ENCODE measurements around the gene BMP15.

DNA sequence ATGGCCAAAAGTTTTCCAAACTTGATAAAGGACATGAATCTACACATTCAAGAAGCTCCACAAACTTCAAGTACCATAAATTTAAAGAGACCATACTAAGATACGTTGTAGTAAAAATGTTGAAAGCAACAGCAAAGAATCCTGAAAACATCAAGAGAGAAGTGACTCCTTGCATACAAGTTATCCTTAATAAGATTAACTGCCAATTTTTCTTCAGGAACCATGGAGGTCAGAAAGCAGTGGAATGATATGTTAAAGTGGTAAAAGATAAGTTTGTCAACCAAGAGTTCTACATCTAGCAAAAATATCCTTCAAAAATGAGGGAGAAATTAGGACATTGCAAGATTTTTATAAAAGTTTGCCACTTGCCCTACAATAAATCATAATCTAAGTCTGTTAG is 43.3 kb downstream of the BMP15 start:
- TF ChIP-seq, protein P1, sequence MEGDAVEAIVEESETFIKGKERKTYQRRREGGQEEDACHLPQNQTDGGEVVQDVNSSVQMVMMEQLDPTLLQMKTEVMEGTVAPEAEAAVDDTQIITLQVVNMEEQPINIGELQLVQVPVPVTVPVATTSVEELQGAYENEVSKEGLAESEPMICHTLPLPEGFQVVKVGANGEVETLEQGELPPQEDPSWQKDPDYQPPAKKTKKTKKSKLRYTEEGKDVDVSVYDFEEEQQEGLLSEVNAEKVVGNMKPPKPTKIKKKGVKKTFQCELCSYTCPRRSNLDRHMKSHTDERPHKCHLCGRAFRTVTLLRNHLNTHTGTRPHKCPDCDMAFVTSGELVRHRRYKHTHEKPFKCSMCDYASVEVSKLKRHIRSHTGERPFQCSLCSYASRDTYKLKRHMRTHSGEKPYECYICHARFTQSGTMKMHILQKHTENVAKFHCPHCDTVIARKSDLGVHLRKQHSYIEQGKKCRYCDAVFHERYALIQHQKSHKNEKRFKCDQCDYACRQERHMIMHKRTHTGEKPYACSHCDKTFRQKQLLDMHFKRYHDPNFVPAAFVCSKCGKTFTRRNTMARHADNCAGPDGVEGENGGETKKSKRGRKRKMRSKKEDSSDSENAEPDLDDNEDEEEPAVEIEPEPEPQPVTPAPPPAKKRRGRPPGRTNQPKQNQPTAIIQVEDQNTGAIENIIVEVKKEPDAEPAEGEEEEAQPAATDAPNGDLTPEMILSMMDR (conservative IDR thresholded peaks at IDR 0.05) = no peak
- no peak for TF ChIP-seq EZH2 (IDR thresholded peaks at IDR 0.05; ENCODE audit: low read depth)
